ENCODE measurements around the gene C1orf105.

GRCh38 chr1:172478485-172478884, 58.0 kb downstream of the C1orf105 start:
- no peak for TF ChIP-seq CTCF (IDR thresholded peaks at IDR 0.05; ENCODE audit: poor library complexity)
- no peak for TF ChIP-seq EZH2 (IDR thresholded peaks at IDR 0.05; ENCODE audit: borderline replicate concordance)
- TF ChIP-seq EZH2phosphoT487 (IDR thresholded peaks at IDR 0.05; ENCODE audit: low read depth, severe bottlenecking, unreplicated experiment): no peak
